B cell (primary cell): ENCODE data around the gene PLS3. TPM values are rescaled to one million over a fixed set of nuclear protein-coding genes. Genes with fewer than 3 reads are reported as not detected.

ENCODE experiments used
- ATAC-seq: fragments of 200-7000 bp; cut with Tn5 transposase; one replicate; pipeline ENCODE4 v1.10.0; 2021; ENCODE audit warnings: low read depth, mild to moderate bottlenecking, moderate number of reproducible peaks, moderate library complexity
- CTCF ChIA-PET: fragments of 350-600 bp; sonication (Branson Sonifier 250); formaldehyde crosslinking; loops from one replicate; lab custom pipeline; 2021; ENCODE audit warnings: antibody characterized with exemption, inconsistent platforms; lab: Charles Lee
- POLR2A ChIA-PET: fragments of 350-600 bp; sonication (Branson Sonifier 250); formaldehyde crosslinking; loops from one replicate; lab custom pipeline; 2021; ENCODE audit warnings: antibody characterized with exemption; lab: Charles Lee
- DNase-seq: peaks from one replicate; pipeline ENCODE4 v3.0.0; 2013
- H2AFZ ChIP-seq: 2 replicates; pipeline ENCODE4 v1.6.1; 2012; ENCODE audit warnings: mild to moderate bottlenecking, low read depth, low read length; ENCODE audit not compliant: insufficient read depth, poor library complexity, severe bottlenecking
- H3K27ac ChIP-seq, 2 donors: 1 replicate in 1 of 2; 2 replicates in 1 of 2; pipeline ENCODE4 v1.5.1; 2012 to 2013; ENCODE audit warnings: low read length in 2 of 2, mild to moderate bottlenecking in 2 of 2, moderate library complexity in 1 of 2
- H3K27me3 ChIP-seq, 4 experiments: fragments of 200-600 bp in 1 of 4; sonication (generic) in 1 of 4; replicated peaks in 1 of 4; 1 replicate in 2 of 4; 2 replicates in 2 of 4; pipeline versions ENCODE4 v1.6.1 to v1.7.0; 2013 to 2016; ENCODE audit warnings: low read length in 3 of 4, mild to moderate bottlenecking in 2 of 4, mixed read lengths in 1 of 4, moderate library complexity in 1 of 4; ENCODE audit not compliant: insufficient read depth in 4 of 4, control insufficient read depth in 3 of 4; ENCODE audit errors: control extremely low read depth in 1 of 4
- H3K36me3 ChIP-seq, 2 experiments: replicated peaks in 1 of 2; 1 replicate in 1 of 2; 2 replicates in 1 of 2; pipeline versions ENCODE4 v1.6.1 to v1.7.1; 2013; ENCODE audit warnings: low read length in 1 of 2; ENCODE audit not compliant: insufficient read depth in 2 of 2, control insufficient read depth in 1 of 2; ENCODE audit errors: control extremely low read depth in 1 of 2, extremely low read depth in 1 of 2
- H3K4me1 ChIP-seq, 2 donors: fragments of 200-600 bp in 1 of 2; sonication (generic) in 1 of 2; 1 replicate in 1 of 2; 2 replicates in 1 of 2; pipeline versions ENCODE4 v1.5.1 to v1.6.1; 2013 to 2017; ENCODE audit warnings: low read length in 2 of 2; ENCODE audit not compliant: control insufficient read depth in 2 of 2, insufficient read depth in 2 of 2
- H3K4me2 ChIP-seq: replicated peaks from 2 replicates; pipeline ENCODE3; 2012; ENCODE audit warnings: mild to moderate bottlenecking, low read depth, low read length; ENCODE audit not compliant: poor library complexity, severe bottlenecking
- H3K4me3 ChIP-seq, 5 experiments: fragments of 200-600 bp in 1 of 5; sonication (generic) in 1 of 5; 1 replicate in 3 of 5; 2 replicates in 2 of 5; pipeline versions ENCODE4 v1.5.1 to v1.7.0; 2011 to 2016; ENCODE audit warnings: low read length in 4 of 5, mild to moderate bottlenecking in 4 of 5, low read depth in 2 of 5, control low read depth in 1 of 5, moderate library complexity in 1 of 5; ENCODE audit not compliant: insufficient read depth in 1 of 5; ENCODE audit errors: control extremely low read depth in 1 of 5, extremely low read depth in 1 of 5
- H3K79me2 ChIP-seq: fragments of 200-600 bp; sonication (generic); one replicate; pipeline ENCODE4 v1.6.0; 2016; ENCODE audit warnings: low read length; ENCODE audit not compliant: control insufficient read depth, insufficient read depth
- H3K9ac ChIP-seq: fragments of 200-600 bp; sonication (generic); 2 replicates; pipeline ENCODE4 v1.6.1; 2017; ENCODE audit warnings: mild to moderate bottlenecking, low read length, moderate library complexity
- H3K9me3 ChIP-seq, 3 donors: one replicate each; pipeline versions ENCODE4 v1.6.1 to v1.7.1; 2013; ENCODE audit warnings: low read length in 2 of 3; ENCODE audit not compliant: control insufficient read depth in 2 of 3, insufficient read depth in 1 of 3; ENCODE audit errors: control extremely low read depth in 1 of 3
- H4K20me1 ChIP-seq: 2 replicates; pipeline ENCODE4 v1.6.0; 2012; ENCODE audit warnings: mild to moderate bottlenecking, low read length; ENCODE audit not compliant: insufficient read depth, control insufficient read depth, poor library complexity, severe bottlenecking
- H3K27ac Mint-ChIP-seq: one replicate; pipeline ENCODE4 v1.8.0; 2021; ENCODE audit warnings: mixed read lengths
- H3K27me3 Mint-ChIP-seq: one replicate; pipeline ENCODE4 v1.8.0; 2021; ENCODE audit warnings: mixed read lengths
- H3K4me1 Mint-ChIP-seq: one replicate; pipeline ENCODE4 v1.8.0; 2021; ENCODE audit warnings: mixed read lengths
- H3K4me3 Mint-ChIP-seq: one replicate; pipeline ENCODE4 v1.8.0; 2021; ENCODE audit warnings: mixed read lengths
- H3K9me3 Mint-ChIP-seq: one replicate; pipeline ENCODE4 v1.8.0; 2022; ENCODE audit warnings: mixed read lengths; ENCODE audit not compliant: insufficient read depth
- EZH2 ChIP-seq: IDR thresholded peaks from 2 replicates; pipeline ENCODE4 v1.6.1; 2012; ENCODE audit warnings: borderline replicate concordance, low read depth, mild to moderate bottlenecking, moderate library complexity, low read length; ENCODE audit not compliant: insufficient read depth, poor library complexity, severe bottlenecking
- WGBS: methylation state at CpG from one replicate; pipeline ENCODE4 v1.1.5; 2013; ENCODE audit warnings: missing lambda C conversion rate; ENCODE audit not compliant: insufficient coverage; 5-methylcytosine and 5-hydroxymethylcytosine counted together
- intact Hi-C: fragments of 100-400 bp; cut with micrococcal nuclease; formaldehyde crosslinking; loops from one replicate; pipeline ENCODE4 v1.10.0; 2022
- polyA plus RNA-seq: library from polyadenylated mRNA; depleted of rRNA; stranded (reverse); fragments of >200 nt; gene quantifications from 2 replicates; pipeline ENCODE4 v1.2.3, GENCODE V29; 2012
- small RNA-seq: library from RNA; depleted of rRNA; stranded (forward); fragments of <200 nt; gene quantifications from one replicate; pipeline ENCODE3, GENCODE V24; 2012; ENCODE audit warnings: low replicate concordance, low read depth; ENCODE audit not compliant: insufficient read length
- total RNA-seq, 2 donors: library from RNA; stranded (reverse); fragments of 120-200 nt in 1 of 2; gene quantifications; 1 replicate in 1 of 2; 2 replicates in 1 of 2; pipeline versions ENCODE4 v1.2.3 to v1.2.4, GENCODE V29; 2013 to 2022
- TF ChIP-seq, protein P1 (sequence below): fragments of 200-600 bp; IDR thresholded peaks from one replicate; pipeline ENCODE4 v1.8.0; 2022; ENCODE audit warnings: antibody characterized with exemption, mild to moderate bottlenecking

Gene PLS3
- total and polyA plus RNA-seq, 2 donors (not counting 1 experiment from before 2014, with no cell fraction given) = not detected

DNA sequence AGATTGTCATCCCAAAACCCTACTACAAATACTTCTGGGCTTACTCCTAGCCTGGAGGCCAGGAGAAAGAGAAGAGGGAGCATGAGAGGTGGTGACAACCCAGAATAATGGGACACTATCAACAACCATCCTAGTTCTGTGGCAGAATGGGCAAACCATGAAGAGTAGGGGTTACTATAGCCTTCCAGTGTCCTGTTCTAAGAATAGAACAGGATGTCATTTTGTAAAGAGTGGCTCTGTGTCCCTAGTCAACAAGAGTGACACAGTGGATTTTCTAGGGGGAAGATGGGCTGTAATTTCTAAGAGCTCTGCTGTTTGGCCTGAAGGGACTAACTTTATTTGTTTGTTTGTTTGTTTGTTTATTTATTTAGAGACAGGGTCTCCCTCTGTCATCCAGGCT, 136.0 kb downstream of the PLS3 start:
- intact Hi-C loops = no loop called here
- Histone ChIP-seq H3K9me3 (no peaks in the 10 kb centered on the region), H3K36me3 (no peaks in the 10 kb centered on the region), H3K9ac (no peak overlapping the region), H3K4me1 (no peaks in the 10 kb centered on the region), H4K20me1 (no peaks in the 10 kb centered on the region), H3K27ac (no peak overlapping the region), H3K4me3 (no peak overlapping the region), H3K4me2 (no peak overlapping the region), H2AFZ (no peak overlapping the region), H3K27me3 (no peaks in the 10 kb centered on the region), H3K79me2 (no peaks in the 10 kb centered on the region)
- Mint-ChIP-seq H3K27ac (no peak overlapping the region), H3K4me3 (no peak overlapping the region), H3K27me3 (no peaks in the 10 kb centered on the region), H3K9me3 (no peaks in the 10 kb centered on the region), H3K4me1 (no peaks in the 10 kb centered on the region)
- POLR2A ChIA-PET = no interaction called here
- ATAC-seq = no peak
- CTCF ChIA-PET = no interaction called here
- no peak for DNase-seq
- no peak for TF ChIP-seq EZH2
- TF ChIP-seq, protein P1, sequence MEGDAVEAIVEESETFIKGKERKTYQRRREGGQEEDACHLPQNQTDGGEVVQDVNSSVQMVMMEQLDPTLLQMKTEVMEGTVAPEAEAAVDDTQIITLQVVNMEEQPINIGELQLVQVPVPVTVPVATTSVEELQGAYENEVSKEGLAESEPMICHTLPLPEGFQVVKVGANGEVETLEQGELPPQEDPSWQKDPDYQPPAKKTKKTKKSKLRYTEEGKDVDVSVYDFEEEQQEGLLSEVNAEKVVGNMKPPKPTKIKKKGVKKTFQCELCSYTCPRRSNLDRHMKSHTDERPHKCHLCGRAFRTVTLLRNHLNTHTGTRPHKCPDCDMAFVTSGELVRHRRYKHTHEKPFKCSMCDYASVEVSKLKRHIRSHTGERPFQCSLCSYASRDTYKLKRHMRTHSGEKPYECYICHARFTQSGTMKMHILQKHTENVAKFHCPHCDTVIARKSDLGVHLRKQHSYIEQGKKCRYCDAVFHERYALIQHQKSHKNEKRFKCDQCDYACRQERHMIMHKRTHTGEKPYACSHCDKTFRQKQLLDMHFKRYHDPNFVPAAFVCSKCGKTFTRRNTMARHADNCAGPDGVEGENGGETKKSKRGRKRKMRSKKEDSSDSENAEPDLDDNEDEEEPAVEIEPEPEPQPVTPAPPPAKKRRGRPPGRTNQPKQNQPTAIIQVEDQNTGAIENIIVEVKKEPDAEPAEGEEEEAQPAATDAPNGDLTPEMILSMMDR = no peak

DNA sequence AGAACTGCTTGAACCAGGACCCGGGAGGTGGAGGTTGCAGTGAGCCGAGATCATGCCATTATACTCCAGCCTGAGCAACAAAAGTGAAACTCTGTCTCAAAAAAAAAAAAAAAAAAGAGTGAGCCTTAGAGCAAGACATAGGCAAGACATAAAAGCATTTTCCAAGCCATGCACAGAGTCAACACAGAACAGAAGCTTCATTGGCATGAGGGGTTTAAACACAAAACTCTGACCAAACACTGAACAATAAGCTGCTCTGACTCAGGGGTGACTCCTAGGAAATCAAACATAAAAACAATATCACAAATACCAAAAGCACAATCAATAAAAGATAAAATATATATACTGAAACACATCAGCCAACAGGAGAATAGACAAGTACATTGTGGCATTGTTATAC, 136.8 kb downstream of the PLS3 start:
- intact Hi-C loops = no loop called here
- ATAC-seq (no peak), DNase-seq (no peak)
- Histone ChIP-seq H3K4me3 (no peak overlapping the region), H3K4me1 (no peaks in the 10 kb centered on the region), H3K9ac (no peak overlapping the region), H3K79me2 (no peaks in the 10 kb centered on the region), H3K9me3 (no peaks in the 10 kb centered on the region), H3K4me2 (no peak overlapping the region), H4K20me1 (no peaks in the 10 kb centered on the region), H3K27ac (no peak overlapping the region), H2AFZ (no peak overlapping the region), H3K27me3 (no peaks in the 10 kb centered on the region), H3K36me3 (no peaks in the 10 kb centered on the region)
- no peaks in the 10 kb centered on the region for H3K27me3 Mint-ChIP-seq
- 100% methylated on average over 1 of the region's 2 CpGs for WGBS
- POLR2A ChIA-PET = no interaction called here
- TF ChIP-seq, protein P1 = no peak
- TF ChIP-seq EZH2 = no peak
- H3K4me3 Mint-ChIP-seq = no peak overlapping the region
- no peak overlapping the region for H3K27ac Mint-ChIP-seq
- no peaks in the 10 kb centered on the region for H3K4me1 Mint-ChIP-seq
- CTCF ChIA-PET = no interaction called here
- H3K9me3 Mint-ChIP-seq = no peaks in the 10 kb centered on the region

Small RNA genes lying within 50 kb of the gene (small RNA-seq; reads per million reads assigned to genes)
- not detected for gene RF00264
